SK-N-SH (cell line): ENCODE data around the gene GPRC5B. TPM values are rescaled to one million over a fixed set of nuclear protein-coding genes. Genes with fewer than 3 reads are reported as not detected.

Source experiments
- CTCF ChIA-PET: fragments of 300-600, 350-600 bp; formaldehyde crosslinking; extraction: SDS; loops from one replicate; lab custom pipeline; 2021; lab: Yijun Ruan, JAX
- POLR2A ChIA-PET: fragments of 350-600 bp; sonication (Branson Sonifier 250); formaldehyde crosslinking; extraction: SDS; loops from one replicate; lab custom pipeline; 2020; ENCODE audit warnings: antibody characterized with exemption, inconsistent platforms; lab: Yijun Ruan, JAX
- DNase-seq: peaks from one replicate; pipeline ENCODE4 v3.0.0; 2012
- H2AFZ ChIP-seq: fragments of 200-600 bp; sonication (generic); 2 replicates; pipeline ENCODE4 v1.8.1; 2016; ENCODE audit warnings: antibody characterized with exemption, mild to moderate bottlenecking, low read depth
- H3F3A ChIP-seq: fragments of 200-600 bp; sonication (generic); replicated peaks from 2 replicates; pipeline ENCODE3; 2016; ENCODE audit warnings: antibody characterized with exemption, mild to moderate bottlenecking; ENCODE audit not compliant: insufficient read depth
- H3K27ac ChIP-seq, 2 experiments: fragments of 200-500 bp in 1 of 2; fragments of 200-600 bp in 1 of 2; sonication (Bioruptor generic) in 1 of 2; sonication (generic), shearing (Covaris generic) in 1 of 2; 2 replicates each; pipeline versions ENCODE4 v1.5.1 to v1.6.1; 2014 to 2016; ENCODE audit warnings: low read depth in 2 of 2, inconsistent platforms in 1 of 2, low read length in 1 of 2, mild to moderate bottlenecking in 1 of 2, mixed read lengths in 1 of 2
- H3K27me3 ChIP-seq: fragments of 200-600 bp; sonication (generic), shearing (Covaris generic); 2 replicates; pipeline ENCODE4 v1.6.1; 2016; ENCODE audit warnings: mixed run types; ENCODE audit not compliant: insufficient read depth
- H3K36me3 ChIP-seq, 2 experiments: fragments of 200-500 bp in 1 of 2; fragments of 200-600 bp in 1 of 2; sonication (Bioruptor generic) in 1 of 2; sonication (generic) in 1 of 2; replicated peaks in 1 of 2; 2 replicates each; pipeline versions ENCODE3 to v1.5.1; 2014 to 2016; ENCODE audit warnings: low read length in 1 of 2, mild to moderate bottlenecking in 1 of 2; ENCODE audit not compliant: insufficient read depth in 2 of 2, control insufficient read depth in 1 of 2
- H3K4me1 ChIP-seq, 2 experiments: fragments of 200-500 bp in 1 of 2; fragments of 200-600 bp in 1 of 2; sonication (Bioruptor generic) in 1 of 2; sonication (generic), shearing (Covaris generic) in 1 of 2; 2 replicates each; pipeline versions ENCODE4 v1.5.1 to v1.6.1; 2014 to 2016; ENCODE audit warnings: low read depth in 1 of 2, low read length in 1 of 2, mixed run types in 1 of 2; ENCODE audit not compliant: insufficient read depth in 2 of 2, control insufficient read depth in 1 of 2
- H3K4me2 ChIP-seq: fragments of 200-600 bp; sonication (generic), shearing (Covaris generic); 2 replicates; pipeline ENCODE4 v1.6.1; 2017; ENCODE audit warnings: mixed run types
- H3K4me3 ChIP-seq, 2 experiments: fragments of 200-500 bp in 1 of 2; fragments of 200-600 bp in 1 of 2; sonication (Bioruptor generic) in 1 of 2; sonication (generic), shearing (Covaris generic) in 1 of 2; 2 replicates each; pipeline versions ENCODE4 v1.5.1 to v1.8.1; 2014 to 2016; ENCODE audit warnings: low read depth in 2 of 2, inconsistent platforms in 1 of 2, low read length in 1 of 2, mild to moderate bottlenecking in 1 of 2, mixed read lengths in 1 of 2, moderate library complexity in 1 of 2
- H3K79me2 ChIP-seq: fragments of 200-600 bp; sonication (generic); 2 replicates; pipeline ENCODE4 v1.8.1; 2017; ENCODE audit warnings: mild to moderate bottlenecking; ENCODE audit not compliant: insufficient read depth
- H3K9ac ChIP-seq: fragments of 200-600 bp; sonication (generic); 2 replicates; pipeline ENCODE4 v1.6.1; 2017; ENCODE audit warnings: mixed run types
- H3K9me2 ChIP-seq: fragments of 200-600 bp; sonication (generic); 2 replicates; pipeline ENCODE4 v1.6.1; 2017; ENCODE audit warnings: mixed run types
- H3K9me3 ChIP-seq: fragments of 200-600 bp; sonication (generic); 2 replicates; pipeline ENCODE4 v1.6.1; 2017; ENCODE audit warnings: mixed run types, mild to moderate bottlenecking, moderate library complexity
- H4K20me1 ChIP-seq: fragments of 200-600 bp; sonication (generic); 2 replicates; pipeline ENCODE4 v1.6.1; 2017; ENCODE audit warnings: mild to moderate bottlenecking, mixed run types; ENCODE audit not compliant: insufficient read depth
- EP300 ChIP-seq, 2 experiments: IDR thresholded peaks; 2 replicates each; pipeline versions ENCODE4 v1.4.0 to v1.6.1; 2012; ENCODE audit warnings: borderline replicate concordance in 1 of 2, low read depth in 1 of 2, low read length in 1 of 2
- EZH2phosphoT487 ChIP-seq: fragments of 200-600 bp; sonication (generic); IDR thresholded peaks from 2 replicates; pipeline ENCODE4 v1.6.1; 2017; ENCODE audit warnings: low read depth, mixed run types, mild to moderate bottlenecking, antibody characterized with exemption, moderate library complexity, borderline replicate concordance
- FOSL2 ChIP-seq: IDR thresholded peaks from 2 replicates; pipeline ENCODE4 v1.4.0; 2012; ENCODE audit warnings: low read depth, mild to moderate bottlenecking, moderate library complexity, borderline replicate concordance
- FOXJ3 ChIP-seq: sonication (generic); formaldehyde crosslinking; IDR thresholded peaks from 2 replicates; pipeline ENCODE4 v1.5.1; 2020; ENCODE audit warnings: mild to moderate bottlenecking, missing genetic modification reagents
- FOXM1 ChIP-seq: IDR thresholded peaks from 2 replicates; pipeline ENCODE4 v1.4.0; 2012; ENCODE audit warnings: low read depth, mild to moderate bottlenecking
- JUND ChIP-seq: IDR thresholded peaks from 2 replicates; pipeline ENCODE4 v1.4.0; 2012
- MEF2A ChIP-seq: IDR thresholded peaks from 2 replicates; pipeline ENCODE4 v1.4.0; 2012; ENCODE audit warnings: low read depth, borderline replicate concordance
- MXI1 ChIP-seq: IDR thresholded peaks from 2 replicates; pipeline ENCODE4 v1.6.1; 2012; ENCODE audit warnings: mild to moderate bottlenecking, low read depth, low read length, improper control_type of control experiment
- NFIC ChIP-seq: IDR thresholded peaks from 2 replicates; pipeline ENCODE4 v1.4.0; 2012; ENCODE audit warnings: borderline replicate concordance
- POLR2AphosphoS5 ChIP-seq: IDR thresholded peaks from 2 replicates; pipeline ENCODE4 v1.6.1; 2012; ENCODE audit warnings: low read depth, low read length
- RAD21 ChIP-seq: IDR thresholded peaks from 2 replicates; pipeline ENCODE4 v1.6.1; 2012; ENCODE audit warnings: mild to moderate bottlenecking, low read length
- SMC3 ChIP-seq: IDR thresholded peaks from 2 replicates; pipeline ENCODE4 v1.6.1; 2012; ENCODE audit warnings: low read depth, low read length, improper control_type of control experiment
- YY1 ChIP-seq: IDR thresholded peaks from 2 replicates; pipeline ENCODE4 v1.4.0; 2012; ENCODE audit warnings: low read depth, mild to moderate bottlenecking
- WGBS: methylation state at CpG from one replicate; pipeline ENCODE4 v1.1.6; 2017; ENCODE audit warnings: low lambda C conversion rate; 5-methylcytosine and 5-hydroxymethylcytosine counted together
- polyA plus RNA-seq, 3 experiments: library from polyadenylated mRNA; depleted of rRNA; stranded (reverse); fragments of >200 nt; gene quantifications; 2 replicates each; pipeline ENCODE4 v1.2.3, GENCODE V29; 2012
- TF ChIP-seq, protein P1 (sequence below): IDR thresholded peaks from 2 replicates; pipeline ENCODE4 v1.4.0; 2012; ENCODE audit warnings: low read depth, borderline replicate concordance
- TF ChIP-seq, protein P2 (sequence below): IDR thresholded peaks from 2 replicates; pipeline ENCODE4; 2012
- TF ChIP-seq, protein P3 (sequence below): fragments of 150-350 bp; IDR thresholded peaks from 2 replicates; pipeline ENCODE4 v1.6.1; 2016; ENCODE audit warnings: mild to moderate bottlenecking, low read depth, low read length
- TF ChIP-seq, protein P4 (sequence below): fragments of 200-600 bp; sonication (generic); IDR thresholded peaks from 2 replicates; pipeline ENCODE4 v1.6.1; 2017; ENCODE audit warnings: antibody characterized with exemption, mild to moderate bottlenecking, moderate library complexity
- TF ChIP-seq, protein P5 (sequence below): IDR thresholded peaks from 2 replicates; pipeline ENCODE4 v1.4.0; 2012; ENCODE audit warnings: low read depth, borderline replicate concordance

The GPRC5B gene
- polyA plus RNA-seq, 1 of the 3 experiments (the other 2 are of a cell fraction): 1.1 TPM

DNA sequence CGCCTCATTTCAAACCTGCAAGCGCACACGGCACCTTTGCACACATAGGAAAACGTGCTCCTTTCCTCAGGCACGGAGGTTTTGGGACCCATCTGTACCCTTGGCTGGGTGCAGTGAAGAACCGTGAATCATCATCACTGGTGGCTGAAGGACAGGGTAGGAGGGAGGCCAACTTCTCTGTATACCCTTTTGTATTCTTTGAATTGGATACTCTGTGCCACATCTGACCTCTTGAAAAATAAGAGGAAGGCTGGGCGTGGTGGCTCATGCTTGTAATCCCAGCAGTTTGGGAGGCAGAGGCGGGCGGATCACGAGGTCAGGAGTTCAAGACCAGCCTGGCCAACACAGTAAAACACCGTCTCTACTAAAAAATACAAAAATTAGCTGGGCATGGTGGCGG, 11.7 kb downstream of the GPRC5B start:
- no peaks in the 10 kb centered on the region for H3K9me3 ChIP-seq
- DNase-seq: no peak
- POLR2A ChIA-PET: no interaction called here
- no peaks in the 10 kb centered on the region for H3F3A ChIP-seq
- no peak overlapping the region for H3K4me2 ChIP-seq
- 81% methylated on average over 12 of the region's 12 CpGs for WGBS
- H3K9me2 ChIP-seq: no peaks in the 10 kb centered on the region
- H3K9ac ChIP-seq: no peak overlapping the region
- no peak overlapping the region for H3K4me3 ChIP-seq
- H3K79me2 ChIP-seq: no peaks in the 10 kb centered on the region
- no peak overlapping the region for H2AFZ ChIP-seq
- no peaks in the 10 kb centered on the region for H3K36me3 ChIP-seq
- H4K20me1 ChIP-seq: no peaks in the 10 kb centered on the region
- H3K27ac ChIP-seq: no peak overlapping the region
- TF ChIP-seq EP300 (IDR thresholded peaks at IDR 0.05; ENCODE audit: borderline replicate concordance in 1 of 2, low read depth in 1 of 2, low read length in 1 of 2) (no peak), MXI1 (no peak), NFIC (no peak), YY1 (no peak), SMC3 (no peak), FOXM1 (no peak), POLR2AphosphoS5 (no peak), FOSL2 (no peak), JUND (no peak), MEF2A (no peak), FOXJ3 (no peak), EZH2phosphoT487 (no peak), RAD21 (no peak)
- TF ChIP-seq, protein P1, sequence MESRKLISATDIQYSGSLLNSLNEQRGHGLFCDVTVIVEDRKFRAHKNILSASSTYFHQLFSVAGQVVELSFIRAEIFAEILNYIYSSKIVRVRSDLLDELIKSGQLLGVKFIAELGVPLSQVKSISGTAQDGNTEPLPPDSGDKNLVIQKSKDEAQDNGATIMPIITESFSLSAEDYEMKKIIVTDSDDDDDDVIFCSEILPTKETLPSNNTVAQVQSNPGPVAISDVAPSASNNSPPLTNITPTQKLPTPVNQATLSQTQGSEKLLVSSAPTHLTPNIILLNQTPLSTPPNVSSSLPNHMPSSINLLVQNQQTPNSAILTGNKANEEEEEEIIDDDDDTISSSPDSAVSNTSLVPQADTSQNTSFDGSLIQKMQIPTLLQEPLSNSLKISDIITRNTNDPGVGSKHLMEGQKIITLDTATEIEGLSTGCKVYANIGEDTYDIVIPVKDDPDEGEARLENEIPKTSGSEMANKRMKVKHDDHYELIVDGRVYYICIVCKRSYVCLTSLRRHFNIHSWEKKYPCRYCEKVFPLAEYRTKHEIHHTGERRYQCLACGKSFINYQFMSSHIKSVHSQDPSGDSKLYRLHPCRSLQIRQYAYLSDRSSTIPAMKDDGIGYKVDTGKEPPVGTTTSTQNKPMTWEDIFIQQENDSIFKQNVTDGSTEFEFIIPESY: no peak
- TF ChIP-seq, protein P2, sequence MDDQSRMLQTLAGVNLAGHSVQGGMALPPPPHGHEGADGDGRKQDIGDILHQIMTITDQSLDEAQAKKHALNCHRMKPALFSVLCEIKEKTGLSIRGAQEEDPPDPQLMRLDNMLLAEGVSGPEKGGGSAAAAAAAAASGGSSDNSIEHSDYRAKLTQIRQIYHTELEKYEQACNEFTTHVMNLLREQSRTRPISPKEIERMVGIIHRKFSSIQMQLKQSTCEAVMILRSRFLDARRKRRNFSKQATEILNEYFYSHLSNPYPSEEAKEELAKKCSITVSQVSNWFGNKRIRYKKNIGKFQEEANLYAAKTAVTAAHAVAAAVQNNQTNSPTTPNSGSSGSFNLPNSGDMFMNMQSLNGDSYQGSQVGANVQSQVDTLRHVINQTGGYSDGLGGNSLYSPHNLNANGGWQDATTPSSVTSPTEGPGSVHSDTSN: no peak
- TF ChIP-seq, protein P3, sequence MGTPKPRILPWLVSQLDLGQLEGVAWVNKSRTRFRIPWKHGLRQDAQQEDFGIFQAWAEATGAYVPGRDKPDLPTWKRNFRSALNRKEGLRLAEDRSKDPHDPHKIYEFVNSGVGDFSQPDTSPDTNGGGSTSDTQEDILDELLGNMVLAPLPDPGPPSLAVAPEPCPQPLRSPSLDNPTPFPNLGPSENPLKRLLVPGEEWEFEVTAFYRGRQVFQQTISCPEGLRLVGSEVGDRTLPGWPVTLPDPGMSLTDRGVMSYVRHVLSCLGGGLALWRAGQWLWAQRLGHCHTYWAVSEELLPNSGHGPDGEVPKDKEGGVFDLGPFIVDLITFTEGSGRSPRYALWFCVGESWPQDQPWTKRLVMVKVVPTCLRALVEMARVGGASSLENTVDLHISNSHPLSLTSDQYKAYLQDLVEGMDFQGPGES: no peak
- TF ChIP-seq, protein P4, sequence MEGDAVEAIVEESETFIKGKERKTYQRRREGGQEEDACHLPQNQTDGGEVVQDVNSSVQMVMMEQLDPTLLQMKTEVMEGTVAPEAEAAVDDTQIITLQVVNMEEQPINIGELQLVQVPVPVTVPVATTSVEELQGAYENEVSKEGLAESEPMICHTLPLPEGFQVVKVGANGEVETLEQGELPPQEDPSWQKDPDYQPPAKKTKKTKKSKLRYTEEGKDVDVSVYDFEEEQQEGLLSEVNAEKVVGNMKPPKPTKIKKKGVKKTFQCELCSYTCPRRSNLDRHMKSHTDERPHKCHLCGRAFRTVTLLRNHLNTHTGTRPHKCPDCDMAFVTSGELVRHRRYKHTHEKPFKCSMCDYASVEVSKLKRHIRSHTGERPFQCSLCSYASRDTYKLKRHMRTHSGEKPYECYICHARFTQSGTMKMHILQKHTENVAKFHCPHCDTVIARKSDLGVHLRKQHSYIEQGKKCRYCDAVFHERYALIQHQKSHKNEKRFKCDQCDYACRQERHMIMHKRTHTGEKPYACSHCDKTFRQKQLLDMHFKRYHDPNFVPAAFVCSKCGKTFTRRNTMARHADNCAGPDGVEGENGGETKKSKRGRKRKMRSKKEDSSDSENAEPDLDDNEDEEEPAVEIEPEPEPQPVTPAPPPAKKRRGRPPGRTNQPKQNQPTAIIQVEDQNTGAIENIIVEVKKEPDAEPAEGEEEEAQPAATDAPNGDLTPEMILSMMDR: no peak
- TF ChIP-seq, protein P5, sequence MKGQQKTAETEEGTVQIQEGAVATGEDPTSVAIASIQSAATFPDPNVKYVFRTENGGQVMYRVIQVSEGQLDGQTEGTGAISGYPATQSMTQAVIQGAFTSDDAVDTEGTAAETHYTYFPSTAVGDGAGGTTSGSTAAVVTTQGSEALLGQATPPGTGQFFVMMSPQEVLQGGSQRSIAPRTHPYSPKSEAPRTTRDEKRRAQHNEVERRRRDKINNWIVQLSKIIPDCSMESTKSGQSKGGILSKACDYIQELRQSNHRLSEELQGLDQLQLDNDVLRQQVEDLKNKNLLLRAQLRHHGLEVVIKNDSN: no peak
- CTCF ChIA-PET: interaction anchor here (0.8 to 3.0 kb wide), 2 partner anchors 12 to 272 kb away, joined by 4 to 8 read pairs; partner anchors contain the start of gene GPRC5B
- no peaks in the 10 kb centered on the region; a peak in 1 of 4 replicates for H3K4me1 ChIP-seq
- H3K27me3 ChIP-seq: no peaks in the 10 kb centered on the region
